ENCODE measurements around the gene KCTD13.

DNA sequence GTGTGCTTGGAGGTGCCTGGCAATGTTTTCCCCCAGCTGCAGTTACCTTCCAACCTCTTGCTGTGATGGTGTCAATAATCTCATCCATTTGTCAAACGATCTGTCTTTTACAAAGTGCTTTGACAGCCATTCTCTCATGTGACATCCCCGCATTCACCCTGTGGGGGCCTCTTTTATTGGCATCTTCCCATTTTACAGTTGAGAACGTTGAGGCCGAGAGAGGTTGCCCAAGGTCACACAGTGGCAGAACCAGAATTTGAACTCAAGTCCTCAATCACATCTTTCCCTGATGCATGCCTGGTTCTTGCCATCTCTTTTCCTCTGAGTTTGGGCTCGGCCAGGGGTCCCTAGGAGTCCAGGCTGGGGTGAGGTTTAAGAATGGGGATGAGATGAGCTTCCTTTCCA is 49.1 kb upstream of the KCTD13 start:
- TF ChIP-seq, protein P1, sequence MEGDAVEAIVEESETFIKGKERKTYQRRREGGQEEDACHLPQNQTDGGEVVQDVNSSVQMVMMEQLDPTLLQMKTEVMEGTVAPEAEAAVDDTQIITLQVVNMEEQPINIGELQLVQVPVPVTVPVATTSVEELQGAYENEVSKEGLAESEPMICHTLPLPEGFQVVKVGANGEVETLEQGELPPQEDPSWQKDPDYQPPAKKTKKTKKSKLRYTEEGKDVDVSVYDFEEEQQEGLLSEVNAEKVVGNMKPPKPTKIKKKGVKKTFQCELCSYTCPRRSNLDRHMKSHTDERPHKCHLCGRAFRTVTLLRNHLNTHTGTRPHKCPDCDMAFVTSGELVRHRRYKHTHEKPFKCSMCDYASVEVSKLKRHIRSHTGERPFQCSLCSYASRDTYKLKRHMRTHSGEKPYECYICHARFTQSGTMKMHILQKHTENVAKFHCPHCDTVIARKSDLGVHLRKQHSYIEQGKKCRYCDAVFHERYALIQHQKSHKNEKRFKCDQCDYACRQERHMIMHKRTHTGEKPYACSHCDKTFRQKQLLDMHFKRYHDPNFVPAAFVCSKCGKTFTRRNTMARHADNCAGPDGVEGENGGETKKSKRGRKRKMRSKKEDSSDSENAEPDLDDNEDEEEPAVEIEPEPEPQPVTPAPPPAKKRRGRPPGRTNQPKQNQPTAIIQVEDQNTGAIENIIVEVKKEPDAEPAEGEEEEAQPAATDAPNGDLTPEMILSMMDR (IDR thresholded peaks at IDR 0.05; ENCODE audit: control extremely low read depth in 1 of 3, insufficient read depth in 1 of 3, low read depth in 1 of 3, low read length in 3 of 3), result no peak
- TF ChIP-seq EP300 (IDR thresholded peaks at IDR 0.05; ENCODE audit: borderline replicate concordance in 1 of 2, low read depth in 2 of 2, low read length in 2 of 2), result no peak
- no peak for TF ChIP-seq POLR2A (IDR thresholded peaks at IDR 0.05; ENCODE audit: control extremely low read depth in 1 of 2, low read depth in 2 of 2, low read length in 2 of 2)
- no peak for TF ChIP-seq RNF2 (IDR thresholded peaks at IDR 0.05; ENCODE audit: borderline replicate concordance, low read depth, low read length, missing control alignments, poor library complexity, severe bottlenecking)
- TF ChIP-seq, protein P2, sequence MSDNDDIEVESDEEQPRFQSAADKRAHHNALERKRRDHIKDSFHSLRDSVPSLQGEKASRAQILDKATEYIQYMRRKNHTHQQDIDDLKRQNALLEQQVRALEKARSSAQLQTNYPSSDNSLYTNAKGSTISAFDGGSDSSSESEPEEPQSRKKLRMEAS (IDR thresholded peaks at IDR 0.05), result no peak
- no peak for TF ChIP-seq RAD21 (IDR thresholded peaks at IDR 0.05 in 1 of 2, conservative IDR thresholded peaks at IDR 0.05 in 1 of 2; ENCODE audit: low read depth in 2 of 2, low read length in 2 of 2)

Data from H1 (cell line).